Stimulated activated naive B cell treated with anti-CD40 and anti-IgM and Interleukin-4, amounts not matched to agents 10 μg/mL and 1 μg/mL and 100 μg/mL, for 72 hours (primary cell): Measurements from ENCODE around the gene SLC7A8.
"Not testable (repeated sequence)": the region's sequence is repeated elsewhere in the genome, so short reads cannot be mapped to it uniquely, and the experiment has no call there.

ENCODE experiments used
- ATAC-seq, 2 donors: fragments of 150-1000 bp; cut with Tn5 transposase; replicated peaks; 2 replicates each; pipeline ENCODE4 v1.10.0; 2021; ENCODE audit warnings: moderate library complexity in 1 of 2
- DNase-seq: peaks from one replicate; pipeline ENCODE4 v3.0.0; 2021
- H3K27ac Mint-ChIP-seq: one replicate; pipeline ENCODE4 v1.8.0; 2022; ENCODE audit warnings: mild to moderate bottlenecking, mixed read lengths
- H3K27me3 Mint-ChIP-seq, 2 donors: one replicate each; pipeline ENCODE4 v1.8.0; 2022; ENCODE audit warnings: mixed read lengths in 2 of 2
- H3K36me3 Mint-ChIP-seq, 2 donors: one replicate each; pipeline ENCODE4 v1.8.0; 2022; ENCODE audit warnings: mixed read lengths in 2 of 2, mild to moderate bottlenecking in 1 of 2
- H3K4me1 Mint-ChIP-seq, 2 donors: one replicate each; pipeline ENCODE4 v1.8.0; 2022; ENCODE audit warnings: mixed read lengths in 2 of 2, mild to moderate bottlenecking in 1 of 2
- H3K4me3 Mint-ChIP-seq, 2 donors: one replicate each; pipeline ENCODE4 v1.8.0; 2022; ENCODE audit warnings: mild to moderate bottlenecking in 2 of 2, mixed read lengths in 2 of 2, moderate library complexity in 1 of 2
- H3K9me3 Mint-ChIP-seq, 2 donors: one replicate each; pipeline ENCODE4 v1.8.0; 2022; ENCODE audit warnings: mixed read lengths in 2 of 2, mild to moderate bottlenecking in 1 of 2

Gene SLC7A8

GRCh38 chr14:23114120-23114458, 69.4 kb downstream of the SLC7A8 start:
- H3K9me3 Mint-ChIP-seq = no peaks in the 10 kb centered on the region
- no peak overlapping the region for H3K4me3 Mint-ChIP-seq
- ATAC-seq = no peak
- H3K36me3 Mint-ChIP-seq = no peaks in the 10 kb centered on the region
- no peak for DNase-seq
- no peak overlapping the region for H3K27ac Mint-ChIP-seq
- peaks cover 11 to 19% of the 10 kb centered on the region in 2 donors for H3K27me3 Mint-ChIP-seq
- peaks cover 3 to 7% of the 10 kb centered on the region in 2 donors for H3K4me1 Mint-ChIP-seq

GRCh38 chr14:23113431-23114119, 69.9 kb downstream of the SLC7A8 start:
- Mint-ChIP-seq H3K9me3 (no peaks in the 10 kb centered on the region), H3K4me3 (no peak overlapping the region), H3K27me3 (peaks cover 11 to 19% of the 10 kb centered on the region in 2 donors), H3K27ac (no peak overlapping the region), H3K36me3 (no peaks in the 10 kb centered on the region), H3K4me1 (peaks cover 1 to 2% of the 10 kb centered on the region in 2 donors)
- ATAC-seq = no peak
- DNase-seq = no peak

GRCh38 chr14:23112359-23113178, 70.9 kb downstream of the SLC7A8 start:
- no peaks in the 10 kb centered on the region for H3K9me3 Mint-ChIP-seq
- H3K36me3 Mint-ChIP-seq = no peaks in the 10 kb centered on the region
- no peak overlapping the region for H3K27ac Mint-ChIP-seq
- H3K4me3 Mint-ChIP-seq = no peak overlapping the region
- peaks cover 11 to 19% of the 10 kb centered on the region in 2 donors for H3K27me3 Mint-ChIP-seq
- no peaks in the 10 kb centered on the region for H3K4me1 Mint-ChIP-seq
- no peak for DNase-seq
- ATAC-seq = no peak

GRCh38 chr14:23110579-23111365, 72.7 kb downstream of the SLC7A8 start:
- Mint-ChIP-seq H3K36me3 (no peaks in the 10 kb centered on the region), H3K4me1 (peaks cover 4 to 7% of the 10 kb centered on the region in 2 donors), H3K9me3 (no peaks in the 10 kb centered on the region), H3K27me3 (peaks cover 11 to 19% of the 10 kb centered on the region in 2 donors), H3K4me3 (no peak overlapping the region), H3K27ac (no peak overlapping the region)
- DNase-seq = no peak
- no peak for ATAC-seq

GRCh38 chr14:23109769-23110168, 73.7 kb downstream of the SLC7A8 start:
- H3K4me3 Mint-ChIP-seq = no peak overlapping the region
- peaks cover 4 to 7% of the 10 kb centered on the region in 2 donors for H3K4me1 Mint-ChIP-seq
- no peaks in the 10 kb centered on the region for H3K36me3 Mint-ChIP-seq
- peaks cover 7 to 14% of the 10 kb centered on the region in 2 donors for H3K27me3 Mint-ChIP-seq
- ATAC-seq (no peak), DNase-seq (no peak)
- H3K27ac Mint-ChIP-seq = no peak overlapping the region
- no peaks in the 10 kb centered on the region for H3K9me3 Mint-ChIP-seq

GRCh38 chr14:23108169-23108568, 75.3 kb downstream of the SLC7A8 start:
- H3K27me3 Mint-ChIP-seq, DNase-seq, ATAC-seq, H3K27ac Mint-ChIP-seq, H3K4me3 Mint-ChIP-seq, H3K36me3 Mint-ChIP-seq, H3K9me3 Mint-ChIP-seq, H3K4me1 Mint-ChIP-seq: not testable (repeated sequence)

GRCh38 chr14:23107620-23108019, 75.8 kb downstream of the SLC7A8 start:
- H3K36me3 Mint-ChIP-seq, ATAC-seq, H3K4me1 Mint-ChIP-seq, H3K27me3 Mint-ChIP-seq, H3K9me3 Mint-ChIP-seq, H3K27ac Mint-ChIP-seq, H3K4me3 Mint-ChIP-seq, DNase-seq: not testable (repeated sequence)

- H3K4me1 Mint-ChIP-seq = peaks cover 4 to 7% of the 10 kb centered on the region in 2 donors
- H3K27ac Mint-ChIP-seq = no peak overlapping the region
- ATAC-seq (no peak), DNase-seq (no peak)
- H3K4me3 Mint-ChIP-seq = no peak overlapping the region
- no peaks in the 10 kb centered on the region for H3K36me3 Mint-ChIP-seq
- no peaks in the 10 kb centered on the region for H3K27me3 Mint-ChIP-seq
- no peaks in the 10 kb centered on the region for H3K9me3 Mint-ChIP-seq
Measured at GRCh38 chr14:23106747-23107045, 76.8 kb downstream of the SLC7A8 start.

GRCh38 chr14:23105348-23105824, 78.1 kb downstream of the SLC7A8 start:
- Mint-ChIP-seq H3K4me3 (no peak overlapping the region), H3K27ac (no peak overlapping the region), H3K36me3 (no peaks in the 10 kb centered on the region), H3K4me1 (peaks cover 5 to 9% of the 10 kb centered on the region in 2 donors), H3K9me3 (no peaks in the 10 kb centered on the region), H3K27me3 (no peaks in the 10 kb centered on the region)
- no peak for ATAC-seq
- no peak for DNase-seq

GRCh38 chr14:23104591-23105347, 78.7 kb downstream of the SLC7A8 start, which contains the start of gene CIROP:
TSS of gene CIROP (minus strand) at chr14:23104989. CDS start at chr14:23104920, 69 bp downstream.
- no peaks in the 10 kb centered on the region for H3K9me3 Mint-ChIP-seq
- no peaks in the 10 kb centered on the region for H3K27me3 Mint-ChIP-seq
- no peak within 1 kb of the TSS for H3K27ac Mint-ChIP-seq
- DNase-seq (no peak), ATAC-seq (no peak)
- H3K4me3 Mint-ChIP-seq = no peak within 1 kb of the TSS
- H3K36me3 Mint-ChIP-seq = peaks cover 3% of the 10 kb centered on the region in 2 donors
- peaks cover 10 to 15% of the 10 kb centered on the region in 2 donors for H3K4me1 Mint-ChIP-seq

GRCh38 chr14:23104070-23104590, 79.3 kb downstream of the SLC7A8 start:
- no peaks in the 10 kb centered on the region for H3K9me3 Mint-ChIP-seq
- H3K36me3 Mint-ChIP-seq = peaks cover 3 to 10% of the 10 kb centered on the region in 2 donors
- peaks cover 11 to 15% of the 10 kb centered on the region in 2 donors for H3K4me1 Mint-ChIP-seq
- no peak overlapping the region for H3K27ac Mint-ChIP-seq
- ATAC-seq (no peak), DNase-seq (no peak)
- no peaks in the 10 kb centered on the region for H3K27me3 Mint-ChIP-seq
- no peak overlapping the region for H3K4me3 Mint-ChIP-seq

- Mint-ChIP-seq H3K4me3 (no peak overlapping the region), H3K27me3 (no peaks in the 10 kb centered on the region), H3K36me3 (peaks cover 3 to 11% of the 10 kb centered on the region in 2 donors), H3K4me1 (peaks cover 11 to 15% of the 10 kb centered on the region in 2 donors), H3K27ac (no peak overlapping the region), H3K9me3 (no peaks in the 10 kb centered on the region)
- ATAC-seq (no peak), DNase-seq (no peak)
Measured at GRCh38 chr14:23103581-23103980, 79.9 kb downstream of the SLC7A8 start.

- no peak for DNase-seq
- no peak overlapping the region for H3K27ac Mint-ChIP-seq
- no peak overlapping the region for H3K4me3 Mint-ChIP-seq
- H3K36me3 Mint-ChIP-seq = peaks cover 3 to 12% of the 10 kb centered on the region in 2 donors
- no peaks in the 10 kb centered on the region for H3K27me3 Mint-ChIP-seq
- ATAC-seq = no peak
- H3K4me1 Mint-ChIP-seq = peaks cover 11 to 16% of the 10 kb centered on the region in 2 donors
- no peaks in the 10 kb centered on the region for H3K9me3 Mint-ChIP-seq
Measured at GRCh38 chr14:23102801-23103200, 80.7 kb downstream of the SLC7A8 start.
